DOHH2 (cell line): Measurements from ENCODE around the gene MED29.
A peak's percentile ranks its signal among the peaks of the same experiment; 100 is the strongest.

Experiments used
- H3F3A ChIP-seq: fragments of 200-600 bp; sonication (generic), shearing (Covaris generic); 2 replicates; pipeline ENCODE4 v1.6.0; 2016; ENCODE audit warnings: antibody characterized with exemption, mild to moderate bottlenecking; ENCODE audit not compliant: control insufficient read depth, insufficient read depth
- H3K27ac ChIP-seq: fragments of 200-600 bp; sonication (generic); 2 replicates; pipeline ENCODE4 v1.5.1; 2014; ENCODE audit warnings: low read depth, mild to moderate bottlenecking, low read length, moderate library complexity
- H3K27me3 ChIP-seq: fragments of 200-600 bp; sonication (generic); 2 replicates; pipeline ENCODE4 v1.6.1; 2014; ENCODE audit warnings: mild to moderate bottlenecking, low read length, mixed read lengths; ENCODE audit not compliant: control insufficient read depth
- H3K36me3 ChIP-seq: fragments of 200-600 bp; sonication (generic); 2 replicates; pipeline ENCODE4 v1.6.1; 2014; ENCODE audit warnings: mild to moderate bottlenecking, low read length, moderate library complexity, mixed read lengths; ENCODE audit not compliant: control insufficient read depth
- H3K4me1 ChIP-seq: fragments of 200-600 bp; sonication (generic); 2 replicates; pipeline ENCODE4 v1.6.1; 2014; ENCODE audit warnings: mild to moderate bottlenecking, low read length, mixed read lengths; ENCODE audit not compliant: control insufficient read depth
- H3K4me2 ChIP-seq: fragments of 200-600 bp; sonication (generic); 2 replicates; pipeline ENCODE4 v1.6.0; 2014; ENCODE audit warnings: mild to moderate bottlenecking, low read length, moderate library complexity
- H3K4me3 ChIP-seq: fragments of 200-600 bp; sonication (generic); 2 replicates; pipeline ENCODE4 v1.5.1; 2014; ENCODE audit warnings: mild to moderate bottlenecking, low read length, mixed read lengths
- H3K79me2 ChIP-seq: fragments of 200-600 bp; sonication (generic); 2 replicates; pipeline ENCODE4 v1.6.1; 2014; ENCODE audit warnings: mild to moderate bottlenecking, low read length, mixed read lengths; ENCODE audit not compliant: control insufficient read depth
- H3K9me2 ChIP-seq: fragments of 200-600 bp; sonication (generic); replicated peaks from 2 replicates; pipeline ENCODE4 v1.6.1; 2014; ENCODE audit warnings: mild to moderate bottlenecking, low read length, mixed read lengths; ENCODE audit not compliant: control insufficient read depth
- H3K9me3 ChIP-seq: fragments of 200-600 bp; sonication (generic); 2 replicates; pipeline ENCODE4 v1.6.1; 2014; ENCODE audit warnings: antibody characterized with exemption, low read length, mixed read lengths; ENCODE audit not compliant: control insufficient read depth, insufficient read depth
- H4K20me1 ChIP-seq: fragments of 200-600 bp; sonication (generic); 2 replicates; pipeline ENCODE4 v1.6.0; 2014; ENCODE audit warnings: low read depth, mild to moderate bottlenecking, antibody characterized with exemption, low read length, moderate library complexity; ENCODE audit not compliant: control insufficient read depth, insufficient read depth
- CTCF ChIP-seq: fragments of 200-600 bp; sonication (generic); IDR thresholded peaks from one replicate; pipeline ENCODE4 v1.5.1; 2014; ENCODE audit warnings: antibody characterized with exemption, mild to moderate bottlenecking, low read depth, low read length; ENCODE audit not compliant: poor library complexity, severe bottlenecking
- EZH2phosphoT487 ChIP-seq: fragments of 200-600 bp; sonication (generic); IDR thresholded peaks from 2 replicates; pipeline ENCODE4 v1.6.1; 2017; ENCODE audit warnings: borderline replicate concordance, mild to moderate bottlenecking, antibody characterized with exemption, low read length, moderate library complexity, mixed read lengths

The MED29 gene

GRCh38 chr19:39446365-39447084 lies 55.3 kb downstream of the MED29 start:
- Histone ChIP-seq H3K9me2 (no peaks in the 10 kb centered on the region), H3K79me2 (peaks cover 74% of the 10 kb centered on the region), H3K4me2 (peak overlapping the region; percentile 77), H3K4me1 (peaks cover 53% of the 10 kb centered on the region), H3K9me3 (no peaks in the 10 kb centered on the region), H4K20me1 (0 out of 2 replicates have a peak, but pooled peaks cover 7% of the 10 kb centered on the region), H3K4me3 (peak overlapping the region; percentile 100), H3F3A (peaks cover 9% of the 10 kb centered on the region), H3K36me3 (peaks cover 59% of the 10 kb centered on the region), H3K27me3 (no peaks in the 10 kb centered on the region), H3K27ac (peak overlapping the region; percentile 86)
- no peak for TF ChIP-seq EZH2phosphoT487

- H4K20me1 ChIP-seq: 0 out of 2 replicates have a peak, but pooled peaks cover 7% of the 10 kb centered on the region
- H3K9me3 ChIP-seq: no peaks in the 10 kb centered on the region
- H3K9me2 ChIP-seq: no peaks in the 10 kb centered on the region
- H3K4me2 ChIP-seq: peak overlapping the region; percentile 77
- H3K27ac ChIP-seq: 0 out of 2 replicates have a peak overlapping the region, but pooled peaks have one; percentile 21
- H3K79me2 ChIP-seq: peaks cover 92% of the 10 kb centered on the region
- TF ChIP-seq EZH2phosphoT487 (no peak), CTCF (no peak)
- peaks cover 75% of the 10 kb centered on the region for H3K36me3 ChIP-seq
- peak overlapping the region; percentile 100 for H3K4me3 ChIP-seq
- peaks cover 3% of the 10 kb centered on the region for H3F3A ChIP-seq
- H3K4me1 ChIP-seq: peaks cover 48% of the 10 kb centered on the region
- no peaks in the 10 kb centered on the region for H3K27me3 ChIP-seq
Observed at GRCh38 chr19:39448271-39448670, 57.1 kb downstream of the MED29 start.

- no peak overlapping the region for H3K27ac ChIP-seq
- H3K4me1 ChIP-seq: peaks cover 45% of the 10 kb centered on the region
- H3K27me3 ChIP-seq: no peaks in the 10 kb centered on the region
- peak overlapping the region; percentile 77 for H3K4me2 ChIP-seq
- 0 out of 2 replicates have a peak, but pooled peaks cover 7% of the 10 kb centered on the region for H4K20me1 ChIP-seq
- no peaks in the 10 kb centered on the region for H3K9me3 ChIP-seq
- no peak overlapping the region; the same call in 1 of the 2 replicates for H3K4me3 ChIP-seq
- no peaks in the 10 kb centered on the region for H3K9me2 ChIP-seq
- H3K36me3 ChIP-seq: peaks cover 81% of the 10 kb centered on the region
- peaks cover 98% of the 10 kb centered on the region for H3K79me2 ChIP-seq
- TF ChIP-seq CTCF: no peak
- TF ChIP-seq EZH2phosphoT487: no peak
- peaks cover 3% of the 10 kb centered on the region; the same call in 1 of the 2 replicates for H3F3A ChIP-seq
Observed at GRCh38 chr19:39449116-39449797, 58.1 kb downstream of the MED29 start.
